ENCODE data around the gene BAIAP3. TPM values are rescaled to one million over a fixed set of nuclear protein-coding genes. Genes with fewer than 3 reads are reported as not detected.

Gene BAIAP3
- polyA plus RNA-seq, 1 donor from 2014 or later = 65.2 TPM

DNA sequence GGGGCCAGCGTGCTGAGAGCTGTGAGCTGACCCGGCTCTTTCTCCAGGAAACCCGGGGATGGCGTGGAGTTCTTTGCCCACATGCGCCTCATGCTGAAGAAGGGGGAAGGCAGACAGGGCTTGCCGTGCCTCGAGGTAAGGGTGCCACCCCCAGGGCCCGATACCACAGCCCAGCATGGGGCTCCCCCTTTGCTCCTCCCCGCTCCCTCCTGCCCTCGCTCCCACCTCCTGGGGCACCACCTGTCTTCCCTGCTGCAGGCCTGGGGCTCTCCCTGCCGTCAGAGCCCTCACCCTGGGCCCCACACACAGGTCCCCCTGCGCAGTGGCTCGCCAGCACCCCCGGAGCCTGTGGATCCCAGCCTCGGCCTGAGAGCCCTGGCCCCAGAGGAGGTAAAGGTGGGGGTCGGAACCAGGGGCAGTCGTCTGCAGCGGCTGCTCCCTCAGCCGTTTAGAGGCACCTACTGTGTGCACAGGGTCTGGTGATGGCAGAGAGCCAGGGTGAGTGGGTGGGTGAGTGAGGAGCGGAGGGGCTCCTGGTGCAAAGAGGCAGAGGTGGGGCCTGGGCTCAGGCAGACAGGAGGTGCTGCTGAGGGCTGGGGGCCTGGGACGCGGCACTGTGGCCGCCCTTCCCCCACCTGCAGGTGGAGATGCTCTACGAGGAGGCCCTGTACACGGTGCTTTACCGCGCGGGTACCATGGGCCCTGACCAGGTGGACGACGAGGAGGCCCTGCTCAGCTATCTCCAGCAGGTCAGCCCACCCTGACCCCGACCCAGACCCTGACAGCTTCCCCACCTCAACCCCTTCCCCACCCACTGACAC is 5.6 kb downstream of the BAIAP3 start:
- Histone ChIP-seq H2AFZ (ENCODE audit: low read depth, low read length) (no peak overlapping the region), H3K27ac (ENCODE audit: low read length) (no peak overlapping the region), H3F3A (ENCODE audit: insufficient read depth, low read length, poor library complexity, severe bottlenecking) (no peaks in the 10 kb centered on the region), H3K27me3 (ENCODE audit: insufficient read depth, low read depth, low read length) (peaks cover 7% of the 10 kb centered on the region), H3K4me3 (ENCODE audit: low read length) (no peak overlapping the region), H3K9me2 (ENCODE audit: insufficient read depth, low read length) (no peaks in the 10 kb centered on the region), H3K9ac (ENCODE audit: low read length) (peak overlapping the region; percentile 23), H3K36me3 (ENCODE audit: insufficient read depth, low read length) (no peaks in the 10 kb centered on the region), H3K4me2 (ENCODE audit: low read length) (no peak overlapping the region), H3K79me2 (replicated peaks; ENCODE audit: insufficient read depth, low read length) (peaks cover 17% of the 10 kb centered on the region), H4K20me1 (ENCODE audit: insufficient read depth) (no peaks in the 10 kb centered on the region), H3K9me3 (ENCODE audit: low read length) (no peaks in the 10 kb centered on the region)
- TF ChIP-seq EP300 (conservative IDR thresholded peaks at IDR 0.05; ENCODE audit: poor library complexity, severe bottlenecking) = no peak
- no peak for TF ChIP-seq TAF1 (IDR thresholded peaks at IDR 0.05; ENCODE audit: low read depth)
- TF ChIP-seq, protein P1, sequence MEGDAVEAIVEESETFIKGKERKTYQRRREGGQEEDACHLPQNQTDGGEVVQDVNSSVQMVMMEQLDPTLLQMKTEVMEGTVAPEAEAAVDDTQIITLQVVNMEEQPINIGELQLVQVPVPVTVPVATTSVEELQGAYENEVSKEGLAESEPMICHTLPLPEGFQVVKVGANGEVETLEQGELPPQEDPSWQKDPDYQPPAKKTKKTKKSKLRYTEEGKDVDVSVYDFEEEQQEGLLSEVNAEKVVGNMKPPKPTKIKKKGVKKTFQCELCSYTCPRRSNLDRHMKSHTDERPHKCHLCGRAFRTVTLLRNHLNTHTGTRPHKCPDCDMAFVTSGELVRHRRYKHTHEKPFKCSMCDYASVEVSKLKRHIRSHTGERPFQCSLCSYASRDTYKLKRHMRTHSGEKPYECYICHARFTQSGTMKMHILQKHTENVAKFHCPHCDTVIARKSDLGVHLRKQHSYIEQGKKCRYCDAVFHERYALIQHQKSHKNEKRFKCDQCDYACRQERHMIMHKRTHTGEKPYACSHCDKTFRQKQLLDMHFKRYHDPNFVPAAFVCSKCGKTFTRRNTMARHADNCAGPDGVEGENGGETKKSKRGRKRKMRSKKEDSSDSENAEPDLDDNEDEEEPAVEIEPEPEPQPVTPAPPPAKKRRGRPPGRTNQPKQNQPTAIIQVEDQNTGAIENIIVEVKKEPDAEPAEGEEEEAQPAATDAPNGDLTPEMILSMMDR (IDR thresholded peaks at IDR 0.05; ENCODE audit: poor library complexity, severe bottlenecking) = no peak
- TF ChIP-seq EZH2 (IDR thresholded peaks at IDR 0.05; ENCODE audit: borderline replicate concordance, insufficient read depth, low read length, poor library complexity, severe bottlenecking) = no peak
- no peak for TF ChIP-seq POLR2AphosphoS5 (IDR thresholded peaks at IDR 0.05)
- no peak for TF ChIP-seq RAD21 (conservative IDR thresholded peaks at IDR 0.05)
- no peak for TF ChIP-seq MXI1 (conservative IDR thresholded peaks at IDR 0.05; ENCODE audit: poor library complexity, severe bottlenecking)
- TF ChIP-seq SMC3 (conservative IDR thresholded peaks at IDR 0.05; ENCODE audit: poor library complexity) = no peak
- TF ChIP-seq, protein P2, sequence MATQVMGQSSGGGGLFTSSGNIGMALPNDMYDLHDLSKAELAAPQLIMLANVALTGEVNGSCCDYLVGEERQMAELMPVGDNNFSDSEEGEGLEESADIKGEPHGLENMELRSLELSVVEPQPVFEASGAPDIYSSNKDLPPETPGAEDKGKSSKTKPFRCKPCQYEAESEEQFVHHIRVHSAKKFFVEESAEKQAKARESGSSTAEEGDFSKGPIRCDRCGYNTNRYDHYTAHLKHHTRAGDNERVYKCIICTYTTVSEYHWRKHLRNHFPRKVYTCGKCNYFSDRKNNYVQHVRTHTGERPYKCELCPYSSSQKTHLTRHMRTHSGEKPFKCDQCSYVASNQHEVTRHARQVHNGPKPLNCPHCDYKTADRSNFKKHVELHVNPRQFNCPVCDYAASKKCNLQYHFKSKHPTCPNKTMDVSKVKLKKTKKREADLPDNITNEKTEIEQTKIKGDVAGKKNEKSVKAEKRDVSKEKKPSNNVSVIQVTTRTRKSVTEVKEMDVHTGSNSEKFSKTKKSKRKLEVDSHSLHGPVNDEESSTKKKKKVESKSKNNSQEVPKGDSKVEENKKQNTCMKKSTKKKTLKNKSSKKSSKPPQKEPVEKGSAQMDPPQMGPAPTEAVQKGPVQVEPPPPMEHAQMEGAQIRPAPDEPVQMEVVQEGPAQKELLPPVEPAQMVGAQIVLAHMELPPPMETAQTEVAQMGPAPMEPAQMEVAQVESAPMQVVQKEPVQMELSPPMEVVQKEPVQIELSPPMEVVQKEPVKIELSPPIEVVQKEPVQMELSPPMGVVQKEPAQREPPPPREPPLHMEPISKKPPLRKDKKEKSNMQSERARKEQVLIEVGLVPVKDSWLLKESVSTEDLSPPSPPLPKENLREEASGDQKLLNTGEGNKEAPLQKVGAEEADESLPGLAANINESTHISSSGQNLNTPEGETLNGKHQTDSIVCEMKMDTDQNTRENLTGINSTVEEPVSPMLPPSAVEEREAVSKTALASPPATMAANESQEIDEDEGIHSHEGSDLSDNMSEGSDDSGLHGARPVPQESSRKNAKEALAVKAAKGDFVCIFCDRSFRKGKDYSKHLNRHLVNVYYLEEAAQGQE (IDR thresholded peaks at IDR 0.05; ENCODE audit: borderline replicate concordance) = no peak

DNA sequence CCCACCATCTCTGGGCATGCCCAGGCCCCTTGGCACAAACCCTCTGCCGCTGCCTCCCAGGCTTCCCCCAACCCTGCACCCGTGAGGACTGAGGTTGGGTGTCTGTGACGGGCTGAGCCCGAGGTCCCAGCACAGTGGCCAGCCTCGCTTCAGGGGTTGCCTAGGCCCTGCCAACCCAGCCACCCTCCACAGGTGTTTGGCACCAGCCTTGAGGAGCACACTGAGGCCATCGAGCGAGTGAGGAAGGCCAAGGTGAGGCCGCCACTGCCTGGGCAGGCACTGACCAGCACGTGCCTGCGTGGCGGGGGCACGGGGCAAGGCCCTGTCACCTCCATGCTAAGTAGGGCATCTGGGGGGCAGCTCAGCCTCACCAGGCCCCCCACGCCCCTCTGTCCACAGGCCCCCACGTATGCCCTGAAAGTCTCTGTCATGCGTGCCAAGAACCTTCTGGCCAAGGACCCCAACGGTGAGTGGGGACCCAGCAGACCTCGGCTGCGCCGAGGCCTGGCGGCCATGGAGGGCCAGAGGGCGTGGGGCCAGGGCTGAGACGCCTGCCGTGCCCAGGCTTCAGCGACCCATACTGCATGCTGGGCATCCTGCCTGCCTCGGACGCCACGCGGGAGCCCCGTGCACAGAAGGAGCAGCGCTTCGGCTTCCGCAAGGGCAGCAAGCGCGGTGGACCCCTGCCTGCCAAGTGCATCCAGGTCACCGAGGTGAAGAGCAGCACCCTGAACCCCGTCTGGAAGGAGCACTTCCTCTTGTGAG is 7.5 kb downstream of the BAIAP3 start:
- no peak overlapping the region for H3K4me2 ChIP-seq (ENCODE audit: low read length)
- peaks cover 8% of the 10 kb centered on the region for H3K79me2 ChIP-seq (replicated peaks; ENCODE audit: insufficient read depth, low read length)
- H3K9me3 ChIP-seq (ENCODE audit: low read length) = no peaks in the 10 kb centered on the region
- no peaks in the 10 kb centered on the region for H4K20me1 ChIP-seq (ENCODE audit: insufficient read depth)
- H3K27me3 ChIP-seq (ENCODE audit: insufficient read depth, low read depth, low read length) = no peaks in the 10 kb centered on the region
- no peaks in the 10 kb centered on the region for H3F3A ChIP-seq (ENCODE audit: insufficient read depth, low read length, poor library complexity, severe bottlenecking)
- no peak overlapping the region for H2AFZ ChIP-seq (ENCODE audit: low read depth, low read length)
- no peak overlapping the region for H3K27ac ChIP-seq (ENCODE audit: low read length)
- H3K36me3 ChIP-seq (ENCODE audit: insufficient read depth, low read length) = no peaks in the 10 kb centered on the region
- no peak overlapping the region for H3K4me3 ChIP-seq (ENCODE audit: low read length)
- TF ChIP-seq RAD21 (conservative IDR thresholded peaks at IDR 0.05) (no peak), EZH2 (IDR thresholded peaks at IDR 0.05; ENCODE audit: borderline replicate concordance, insufficient read depth, low read length, poor library complexity, severe bottlenecking) (no peak), SMC3 (conservative IDR thresholded peaks at IDR 0.05; ENCODE audit: poor library complexity) (no peak), TAF1 (IDR thresholded peaks at IDR 0.05; ENCODE audit: low read depth) (no peak), POLR2AphosphoS5 (IDR thresholded peaks at IDR 0.05) (no peak), MXI1 (conservative IDR thresholded peaks at IDR 0.05; ENCODE audit: poor library complexity, severe bottlenecking) (no peak), EP300 (conservative IDR thresholded peaks at IDR 0.05; ENCODE audit: poor library complexity, severe bottlenecking) (no peak)
- TF ChIP-seq, protein P1 (IDR thresholded peaks at IDR 0.05; ENCODE audit: poor library complexity, severe bottlenecking) = no peak
- TF ChIP-seq, protein P2 (IDR thresholded peaks at IDR 0.05; ENCODE audit: borderline replicate concordance) = no peak
- no peaks in the 10 kb centered on the region for H3K9me2 ChIP-seq (ENCODE audit: insufficient read depth, low read length)
- H3K9ac ChIP-seq (ENCODE audit: low read length) = no peak overlapping the region

Measured in neural cell (in vitro differentiated cells).